ENCODE results near the gene ZNF423. TPM values are rescaled to one million over a fixed set of nuclear protein-coding genes. Genes with fewer than 3 reads are reported as not detected.

The ZNF423 gene
- total RNA-seq, 3 donors from 2014 or later (not counting 1 experiment from before 2014, with no cell fraction given) = not detected

GRCh38 chr16:49725651-49726050, 130.3 kb downstream of the ZNF423 start:
- H3K27ac ChIP-seq (ENCODE audit: low read length) = no peak overlapping the region
- peaks cover 4% of the 10 kb centered on the region for H3K9me3 ChIP-seq (ENCODE audit: control insufficient read depth, insufficient read depth, low read length)
- ATAC-seq = no peak
- no peak overlapping the region for H3K27ac Mint-ChIP-seq
- DNase-seq = no peak
- no peak overlapping the region for H3K4me3 Mint-ChIP-seq
- intact Hi-C loops (cut with micrococcal nuclease) = no loop called here
- no peak overlapping the region for H3K4me3 ChIP-seq (ENCODE audit: low read length)
- TF ChIP-seq, protein P1, sequence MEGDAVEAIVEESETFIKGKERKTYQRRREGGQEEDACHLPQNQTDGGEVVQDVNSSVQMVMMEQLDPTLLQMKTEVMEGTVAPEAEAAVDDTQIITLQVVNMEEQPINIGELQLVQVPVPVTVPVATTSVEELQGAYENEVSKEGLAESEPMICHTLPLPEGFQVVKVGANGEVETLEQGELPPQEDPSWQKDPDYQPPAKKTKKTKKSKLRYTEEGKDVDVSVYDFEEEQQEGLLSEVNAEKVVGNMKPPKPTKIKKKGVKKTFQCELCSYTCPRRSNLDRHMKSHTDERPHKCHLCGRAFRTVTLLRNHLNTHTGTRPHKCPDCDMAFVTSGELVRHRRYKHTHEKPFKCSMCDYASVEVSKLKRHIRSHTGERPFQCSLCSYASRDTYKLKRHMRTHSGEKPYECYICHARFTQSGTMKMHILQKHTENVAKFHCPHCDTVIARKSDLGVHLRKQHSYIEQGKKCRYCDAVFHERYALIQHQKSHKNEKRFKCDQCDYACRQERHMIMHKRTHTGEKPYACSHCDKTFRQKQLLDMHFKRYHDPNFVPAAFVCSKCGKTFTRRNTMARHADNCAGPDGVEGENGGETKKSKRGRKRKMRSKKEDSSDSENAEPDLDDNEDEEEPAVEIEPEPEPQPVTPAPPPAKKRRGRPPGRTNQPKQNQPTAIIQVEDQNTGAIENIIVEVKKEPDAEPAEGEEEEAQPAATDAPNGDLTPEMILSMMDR (IDR thresholded peaks at IDR 0.05) = no peak
- no peaks in the 10 kb centered on the region for H3K27me3 Mint-ChIP-seq (ENCODE audit: low read depth in 2 of 2)
- 84% methylated on average over 8 of the region's 8 CpGs for WGBS (ENCODE audit: insufficient coverage)
- no peaks in the 10 kb centered on the region for H3K4me1 Mint-ChIP-seq
- H3K36me3 ChIP-seq (ENCODE audit: control insufficient read depth, insufficient read depth, low read length) = no peaks in the 10 kb centered on the region
- H3K36me3 Mint-ChIP-seq = no peaks in the 10 kb centered on the region
- H3K27me3 ChIP-seq (ENCODE audit: control insufficient read depth, insufficient read depth, low read length) = no peaks in the 10 kb centered on the region
- H3K4me1 ChIP-seq (ENCODE audit: control insufficient read depth, insufficient read depth, low read length) = no peaks in the 10 kb centered on the region
- no peaks in the 10 kb centered on the region for H3K9me3 Mint-ChIP-seq

DNA sequence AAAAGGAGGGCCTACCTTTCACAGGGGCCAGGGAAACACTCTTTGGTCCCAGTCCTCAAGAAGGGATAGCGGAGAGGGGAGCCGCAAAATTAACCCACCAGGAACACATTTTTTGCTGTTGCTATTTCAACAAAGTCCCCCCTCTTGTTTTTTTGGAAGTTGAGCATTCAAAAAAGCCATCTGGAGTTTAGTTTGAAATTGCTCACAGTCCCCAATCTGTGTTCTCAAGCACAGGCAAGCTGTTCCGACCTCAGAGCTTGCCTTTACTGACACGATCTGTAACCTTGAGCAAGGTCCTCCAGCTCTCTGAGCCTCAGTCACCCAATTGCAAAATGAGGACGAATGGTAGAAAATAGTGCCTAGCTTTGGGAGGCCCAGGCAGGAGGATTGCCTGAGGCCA, 131.1 kb downstream of the ZNF423 start:
- intact Hi-C loops (cut with micrococcal nuclease) = no loop called here
- Histone ChIP-seq H3K27me3 (ENCODE audit: control insufficient read depth, insufficient read depth, low read length) (no peaks in the 10 kb centered on the region), H3K9me3 (ENCODE audit: control insufficient read depth, insufficient read depth, low read length) (peaks cover under 1% of the 10 kb centered on the region), H3K36me3 (ENCODE audit: control insufficient read depth, insufficient read depth, low read length) (no peaks in the 10 kb centered on the region), H3K4me1 (ENCODE audit: control insufficient read depth, insufficient read depth, low read length) (no peaks in the 10 kb centered on the region), H3K27ac (ENCODE audit: low read length) (no peak overlapping the region), H3K4me3 (ENCODE audit: low read length) (no peak overlapping the region)
- TF ChIP-seq, protein P1 (IDR thresholded peaks at IDR 0.05) = no peak
- ATAC-seq (no peak), DNase-seq (no peak)
- Mint-ChIP-seq H3K9me3 (no peaks in the 10 kb centered on the region), H3K27ac (no peak overlapping the region), H3K36me3 (no peaks in the 10 kb centered on the region), H3K27me3 (ENCODE audit: low read depth in 2 of 2) (no peaks in the 10 kb centered on the region), H3K4me3 (no peak overlapping the region), H3K4me1 (no peaks in the 10 kb centered on the region)
- 90% methylated on average over 5 of the region's 5 CpGs for WGBS (ENCODE audit: insufficient coverage)

DNA sequence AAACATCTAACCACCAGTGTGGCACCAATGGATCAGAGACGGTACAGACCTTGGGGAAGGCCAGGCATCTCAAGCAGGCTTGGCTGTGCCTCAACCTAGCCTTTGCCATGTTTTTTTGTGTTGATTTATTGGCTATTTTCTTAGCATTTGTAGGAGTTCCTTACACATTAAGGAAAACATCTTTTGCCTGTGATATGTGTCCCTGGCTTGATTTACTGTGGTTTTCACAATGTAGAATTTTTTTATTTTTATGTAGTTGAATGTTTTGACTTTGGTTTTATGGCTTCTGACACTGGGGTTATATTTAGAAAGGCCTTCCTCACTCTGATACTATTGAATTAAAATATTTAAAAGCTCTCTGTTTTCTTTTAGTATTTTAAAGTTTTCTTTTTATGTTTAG, 132.6 kb downstream of the ZNF423 start:
- no peaks in the 10 kb centered on the region for H3K27me3 Mint-ChIP-seq (ENCODE audit: low read depth in 2 of 2)
- no peak overlapping the region for H3K4me3 Mint-ChIP-seq
- intact Hi-C loops (cut with micrococcal nuclease) = no loop called here
- TF ChIP-seq, protein P1 (IDR thresholded peaks at IDR 0.05) = no peak
- WGBS (ENCODE audit: insufficient coverage) = 86% methylated on average over 1 of the region's 1 CpG
- Histone ChIP-seq H3K9me3 (ENCODE audit: control insufficient read depth, insufficient read depth, low read length) (no peaks in the 10 kb centered on the region), H3K27ac (ENCODE audit: low read length) (no peak overlapping the region), H3K4me3 (ENCODE audit: low read length) (no peak overlapping the region), H3K36me3 (ENCODE audit: control insufficient read depth, insufficient read depth, low read length) (no peaks in the 10 kb centered on the region), H3K27me3 (ENCODE audit: control insufficient read depth, insufficient read depth, low read length) (no peaks in the 10 kb centered on the region), H3K4me1 (ENCODE audit: control insufficient read depth, insufficient read depth, low read length) (no peaks in the 10 kb centered on the region)
- ATAC-seq (no peak), DNase-seq (no peak)
- no peaks in the 10 kb centered on the region for H3K9me3 Mint-ChIP-seq
- H3K27ac Mint-ChIP-seq = no peak overlapping the region
- no peaks in the 10 kb centered on the region for H3K36me3 Mint-ChIP-seq
- H3K4me1 Mint-ChIP-seq = no peaks in the 10 kb centered on the region

GRCh38 chr16:49720225-49720624, 135.7 kb downstream of the ZNF423 start:
- H3K9me3 ChIP-seq (ENCODE audit: control insufficient read depth, insufficient read depth, low read length) = no peaks in the 10 kb centered on the region
- Mint-ChIP-seq H3K9me3 (no peaks in the 10 kb centered on the region), H3K4me3 (no peak overlapping the region), H3K36me3 (no peaks in the 10 kb centered on the region), H3K4me1 (no peaks in the 10 kb centered on the region), H3K27ac (no peak overlapping the region), H3K27me3 (ENCODE audit: low read depth in 2 of 2) (no peaks in the 10 kb centered on the region)
- H3K4me1 ChIP-seq (ENCODE audit: control insufficient read depth, insufficient read depth, low read length) = no peaks in the 10 kb centered on the region
- 83% methylated on average over 3 of the region's 3 CpGs for WGBS (ENCODE audit: insufficient coverage)
- H3K27me3 ChIP-seq (ENCODE audit: control insufficient read depth, insufficient read depth, low read length) = no peaks in the 10 kb centered on the region
- ATAC-seq = no peak
- no peak overlapping the region for H3K27ac ChIP-seq (ENCODE audit: low read length)
- TF ChIP-seq, protein P1 (IDR thresholded peaks at IDR 0.05) = no peak
- no peaks in the 10 kb centered on the region for H3K36me3 ChIP-seq (ENCODE audit: control insufficient read depth, insufficient read depth, low read length)
- no peak overlapping the region for H3K4me3 ChIP-seq (ENCODE audit: low read length)
- no peak for DNase-seq
- intact Hi-C loops (cut with micrococcal nuclease) = no loop called here
